ENCODE results near the gene FAM151B. TPM values are rescaled to one million over a fixed set of nuclear protein-coding genes. Genes with fewer than 3 reads are reported as not detected.

Gene FAM151B
- total RNA-seq, 1 experiment from 2014 or later: 2.4 TPM

GRCh38 chr5:80481019-80481893 lies 6.6 kb upstream of the FAM151B start:
- CTCF ChIA-PET: interaction anchor here (0.6 to 1.7 kb wide), 10 partner anchors 16 to 700 kb away, joined by 3 to 7 read pairs (median 3); partner anchors contain the start of gene ZFYVE16

GRCh38 chr5:80482578-80482977 lies 5.3 kb upstream of the FAM151B start:
- POLR2A ChIA-PET: no interaction called here

More at GRCh38 chr5:80481019-80481893, 6.6 kb upstream of the FAM151B start:
- BruUV-seq (replicated peaks): no TSS peak
- no peak overlapping the region for H3K4me3 ChIP-seq (ENCODE audit: low read depth, low read length)
- no peaks in the 10 kb centered on the region for H3K9me3 ChIP-seq
- no peaks in the 10 kb centered on the region for H3K27me3 Mint-ChIP-seq (ENCODE audit: insufficient read depth, unreplicated experiment)
- no peaks in the 10 kb centered on the region for H3K4me1 ChIP-seq
- DNase-seq: peak; percentile 53 to 66
- no peaks in the 10 kb centered on the region for H3K27me3 ChIP-seq (replicated peaks; ENCODE audit: control insufficient read depth, insufficient read depth, low read length)
- H3K36me3 Mint-ChIP-seq (ENCODE audit: insufficient read depth, unreplicated experiment): peaks cover 45% of the 10 kb centered on the region
- no peak overlapping the region for H3K27ac Mint-ChIP-seq (ENCODE audit: unreplicated experiment)
- POLR2A ChIA-PET: interaction anchor here (0.6 kb wide), 1 partner anchor 1491 kb away, joined by 3 read pairs; the partner anchor contains the start of gene ATG10
- H3K9me3 Mint-ChIP-seq (ENCODE audit: unreplicated experiment): peaks cover 12% of the 10 kb centered on the region
- no peak overlapping the region for H3K4me3 Mint-ChIP-seq (ENCODE audit: unreplicated experiment)
- peak; percentile 72 to 87 for TF ChIP-seq CTCF (IDR thresholded peaks at IDR 0.05; ENCODE audit: insufficient read depth in 1 of 2, low read depth in 1 of 2, low read length in 1 of 2, severe bottlenecking in 1 of 2, unreplicated experiment in 1 of 2)
- intact Hi-C loops (cut with micrococcal nuclease; ENCODE audit: unreplicated experiment): loop anchor here (1.0 to 10.0 kb wide), 3 partner anchors 84 to 191 kb away; no protein-coding TSS in a partner anchor
- no peaks in the 10 kb centered on the region for H3K4me1 Mint-ChIP-seq (ENCODE audit: low read depth, unreplicated experiment)
- no peaks in the 10 kb centered on the region for H3K36me3 ChIP-seq (ENCODE audit: control insufficient read depth, insufficient read depth, low read length)

More at GRCh38 chr5:80482578-80482977, 5.3 kb upstream of the FAM151B start:
- intact Hi-C loops (cut with micrococcal nuclease; ENCODE audit: unreplicated experiment): loop anchor here (10.0 kb wide), 2 partner anchors 82 to 112 kb away; no protein-coding TSS in a partner anchor
- H3K4me3 Mint-ChIP-seq (ENCODE audit: unreplicated experiment): no peak overlapping the region
- no peak overlapping the region for H3K4me3 ChIP-seq (ENCODE audit: low read depth, low read length)
- BruUV-seq (replicated peaks): no TSS peak
- no peaks in the 10 kb centered on the region for H3K36me3 ChIP-seq (ENCODE audit: control insufficient read depth, insufficient read depth, low read length)
- no peaks in the 10 kb centered on the region for H3K9me3 ChIP-seq
- H3K4me1 Mint-ChIP-seq (ENCODE audit: low read depth, unreplicated experiment): peaks cover 12% of the 10 kb centered on the region
- H3K27ac Mint-ChIP-seq (ENCODE audit: unreplicated experiment): no peak overlapping the region
- CTCF ChIA-PET: interaction anchor here (0.7 kb wide), 1 partner anchor 263 kb away, joined by 4 read pairs; no protein-coding TSS in a partner anchor
- no peaks in the 10 kb centered on the region for H3K4me1 ChIP-seq
- no peak for TF ChIP-seq CTCF (IDR thresholded peaks at IDR 0.05; ENCODE audit: insufficient read depth in 1 of 2, low read depth in 1 of 2, low read length in 1 of 2, severe bottlenecking in 1 of 2, unreplicated experiment in 1 of 2)
- H3K9me3 Mint-ChIP-seq (ENCODE audit: unreplicated experiment): peaks cover 12% of the 10 kb centered on the region
- no peaks in the 10 kb centered on the region for H3K27me3 ChIP-seq (replicated peaks; ENCODE audit: control insufficient read depth, insufficient read depth, low read length)
- H3K27me3 Mint-ChIP-seq (ENCODE audit: insufficient read depth, unreplicated experiment): no peaks in the 10 kb centered on the region
- H3K36me3 Mint-ChIP-seq (ENCODE audit: insufficient read depth, unreplicated experiment): peaks cover 58% of the 10 kb centered on the region
- no peak for DNase-seq

Measured in Caco-2 (cell line).